Measurements from ENCODE around the gene CD300LG. TPM values are rescaled to one million over a fixed set of nuclear protein-coding genes. Genes with fewer than 3 reads are reported as not detected.
"Not testable (repeated sequence)": the region's sequence is repeated elsewhere in the genome, so short reads cannot be mapped to it uniquely, and the experiment has no call there.

Gene CD300LG
- total RNA-seq, 1 experiment from 2014 or later = not detected

DNA sequence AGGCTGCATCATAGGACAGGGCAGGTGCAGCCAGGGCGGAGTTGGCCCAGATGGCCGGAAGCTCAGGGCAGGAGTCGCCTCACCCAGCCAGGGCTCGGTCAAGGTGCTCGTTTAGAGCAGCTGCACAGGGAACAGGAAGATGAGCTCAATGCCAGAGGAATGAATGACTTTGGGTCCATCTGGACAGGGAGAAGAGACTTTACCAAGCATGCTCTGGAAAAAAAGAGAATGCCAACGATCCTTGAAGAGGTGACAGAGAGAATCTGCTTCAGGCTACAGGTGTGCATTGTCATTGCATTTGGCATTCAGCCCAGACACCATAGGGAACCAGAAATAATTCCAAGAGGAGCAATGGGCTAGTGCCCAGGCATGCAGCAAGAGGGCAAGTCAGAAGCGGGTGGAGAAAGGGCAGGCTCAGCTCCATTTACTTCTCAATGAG is 7.3 kb upstream of the CD300LG start:
- peak overlapping the region; percentile 10; the same call in 1 of the 2 replicates for H3K4me3 ChIP-seq
- no TSS peak for BruUV-seq (replicated peaks)
- no peaks in the 10 kb centered on the region for H3K36me3 ChIP-seq (ENCODE audit: low read depth)
- H3K27me3 ChIP-seq (ENCODE audit: insufficient read depth, low read depth) = no peaks in the 10 kb centered on the region
- CTCF ChIA-PET = interaction anchor here (0.5 to 1.0 kb wide), 3 partner anchors 58 to 201 kb away, joined by 3 to 8 read pairs (median 4); no protein-coding TSS in a partner anchor
- no peaks in the 10 kb centered on the region for H3K79me2 ChIP-seq (ENCODE audit: low read depth)
- TF ChIP-seq, protein P1, sequence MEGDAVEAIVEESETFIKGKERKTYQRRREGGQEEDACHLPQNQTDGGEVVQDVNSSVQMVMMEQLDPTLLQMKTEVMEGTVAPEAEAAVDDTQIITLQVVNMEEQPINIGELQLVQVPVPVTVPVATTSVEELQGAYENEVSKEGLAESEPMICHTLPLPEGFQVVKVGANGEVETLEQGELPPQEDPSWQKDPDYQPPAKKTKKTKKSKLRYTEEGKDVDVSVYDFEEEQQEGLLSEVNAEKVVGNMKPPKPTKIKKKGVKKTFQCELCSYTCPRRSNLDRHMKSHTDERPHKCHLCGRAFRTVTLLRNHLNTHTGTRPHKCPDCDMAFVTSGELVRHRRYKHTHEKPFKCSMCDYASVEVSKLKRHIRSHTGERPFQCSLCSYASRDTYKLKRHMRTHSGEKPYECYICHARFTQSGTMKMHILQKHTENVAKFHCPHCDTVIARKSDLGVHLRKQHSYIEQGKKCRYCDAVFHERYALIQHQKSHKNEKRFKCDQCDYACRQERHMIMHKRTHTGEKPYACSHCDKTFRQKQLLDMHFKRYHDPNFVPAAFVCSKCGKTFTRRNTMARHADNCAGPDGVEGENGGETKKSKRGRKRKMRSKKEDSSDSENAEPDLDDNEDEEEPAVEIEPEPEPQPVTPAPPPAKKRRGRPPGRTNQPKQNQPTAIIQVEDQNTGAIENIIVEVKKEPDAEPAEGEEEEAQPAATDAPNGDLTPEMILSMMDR (conservative IDR thresholded peaks at IDR 0.05) = no peak
- TF ChIP-seq EZH2 (IDR thresholded peaks at IDR 0.05; ENCODE audit: low read depth) = no peak
- POLR2A ChIA-PET (ENCODE audit: unreplicated experiment) = interaction anchor here (0.5 to 0.9 kb wide), 4 partner anchors 61 to 1601 kb away, joined by 3 to 7 read pairs (median 4); partner anchors contain the start of genes DUSP3 and LSM12
- H3K4me1 ChIP-seq (replicated peaks; ENCODE audit: insufficient read depth) = peaks cover 44% of the 10 kb centered on the region
- no peaks in the 10 kb centered on the region for H4K20me1 ChIP-seq (ENCODE audit: insufficient read depth)
- DNase-seq = peak; percentile 80 to 90
- peaks cover 47% of the 10 kb centered on the region for H3F3A ChIP-seq (ENCODE audit: insufficient read depth, low read depth)
- H3K4me2 ChIP-seq = peak overlapping the region; percentile 61
- peak overlapping the region; percentile 11; the same call in 1 of the 2 replicates for H2AFZ ChIP-seq
- no peaks in the 10 kb centered on the region for H3K9me2 ChIP-seq (ENCODE audit: insufficient read depth)
- H3K9me3 ChIP-seq (ENCODE audit: insufficient read depth, low read depth) = no peaks in the 10 kb centered on the region
- peak overlapping the region; percentile 81 for H3K27ac ChIP-seq
- intact Hi-C loops (cut with micrococcal nuclease; ENCODE audit: unreplicated experiment) = loop anchor here (1.0 kb wide), 1 partner anchor 61 kb away; the partner anchor contains the start of gene DUSP3

DNA sequence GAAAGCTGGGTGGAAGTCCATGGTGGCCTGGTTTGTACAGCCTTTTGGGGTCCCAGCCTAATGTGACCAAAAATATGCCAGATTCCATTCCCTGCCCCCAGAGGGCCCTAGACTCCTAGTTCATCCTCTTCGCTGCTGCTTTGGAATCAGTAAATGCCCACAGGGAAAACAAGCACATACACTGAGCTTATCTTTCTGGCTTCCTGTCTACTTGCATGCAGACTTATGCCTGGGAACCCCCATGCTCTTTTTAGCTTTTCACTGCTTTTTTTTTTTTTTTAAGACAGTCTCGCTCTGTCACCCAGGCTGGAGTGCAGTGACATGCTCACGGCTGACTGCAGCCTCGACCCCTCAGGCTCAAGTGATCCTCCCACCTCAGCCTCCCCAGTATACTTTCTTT is 6.2 kb upstream of the CD300LG start:
- Histone ChIP-seq H3K36me3 (ENCODE audit: low read depth) (no peaks in the 10 kb centered on the region), H3K4me2 (peak overlapping the region; percentile 61), H3K4me1 (replicated peaks; ENCODE audit: insufficient read depth) (peaks cover 44% of the 10 kb centered on the region), H3K27me3 (ENCODE audit: insufficient read depth, low read depth) (no peaks in the 10 kb centered on the region), H3K27ac (peak overlapping the region; percentile 81), H3F3A (ENCODE audit: insufficient read depth, low read depth) (peaks cover 50% of the 10 kb centered on the region), H3K4me3 (no peak overlapping the region; the same call in 1 of the 2 replicates), H3K79me2 (ENCODE audit: low read depth) (no peaks in the 10 kb centered on the region), H3K9me2 (ENCODE audit: insufficient read depth) (no peaks in the 10 kb centered on the region), H4K20me1 (ENCODE audit: insufficient read depth) (no peaks in the 10 kb centered on the region), H3K9me3 (ENCODE audit: insufficient read depth, low read depth) (no peaks in the 10 kb centered on the region), H2AFZ (no peak overlapping the region)
- peak; percentile 20 to 47 for DNase-seq
- TF ChIP-seq, protein P1 (conservative IDR thresholded peaks at IDR 0.05) = 0 out of 2 replicates have a peak, but pooled peaks have one; percentile 29
- TF ChIP-seq EZH2 (IDR thresholded peaks at IDR 0.05; ENCODE audit: low read depth) = no peak
- CTCF ChIA-PET = interaction anchor here (0.5 to 1.0 kb wide), 6 partner anchors 37 to 225 kb away, joined by 3 to 6 read pairs (median 5); partner anchors contain the start of gene LSM12
- intact Hi-C loops (cut with micrococcal nuclease; ENCODE audit: unreplicated experiment) = no loop called here
- no TSS peak for BruUV-seq (replicated peaks)
- POLR2A ChIA-PET (ENCODE audit: unreplicated experiment) = interaction anchor here (0.6 kb wide), 2 partner anchors 12 to 523 kb away, joined by 8 to 13 read pairs; partner anchors contain the start of gene FAM171A2

DNA sequence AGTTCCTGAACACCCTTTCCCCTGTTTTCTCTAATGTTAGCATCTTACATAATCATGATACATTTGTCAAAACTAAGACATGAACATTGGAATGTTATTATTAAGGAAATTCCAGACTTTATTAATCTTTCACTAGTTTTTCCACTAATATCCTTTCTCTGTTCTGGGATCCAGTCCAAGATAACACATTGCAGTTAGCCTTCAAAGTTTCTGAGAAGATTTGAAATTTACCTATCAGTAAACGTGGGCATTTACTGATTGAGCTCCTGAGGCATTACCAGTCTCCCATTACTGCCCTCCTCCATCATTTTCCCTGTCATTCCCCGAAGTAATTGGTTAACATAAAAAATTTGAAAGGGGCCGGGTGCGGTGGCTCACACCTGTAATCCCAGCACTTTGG is 5.7 kb upstream of the CD300LG start:
- POLR2A ChIA-PET (ENCODE audit: unreplicated experiment) = no interaction called here

DNA sequence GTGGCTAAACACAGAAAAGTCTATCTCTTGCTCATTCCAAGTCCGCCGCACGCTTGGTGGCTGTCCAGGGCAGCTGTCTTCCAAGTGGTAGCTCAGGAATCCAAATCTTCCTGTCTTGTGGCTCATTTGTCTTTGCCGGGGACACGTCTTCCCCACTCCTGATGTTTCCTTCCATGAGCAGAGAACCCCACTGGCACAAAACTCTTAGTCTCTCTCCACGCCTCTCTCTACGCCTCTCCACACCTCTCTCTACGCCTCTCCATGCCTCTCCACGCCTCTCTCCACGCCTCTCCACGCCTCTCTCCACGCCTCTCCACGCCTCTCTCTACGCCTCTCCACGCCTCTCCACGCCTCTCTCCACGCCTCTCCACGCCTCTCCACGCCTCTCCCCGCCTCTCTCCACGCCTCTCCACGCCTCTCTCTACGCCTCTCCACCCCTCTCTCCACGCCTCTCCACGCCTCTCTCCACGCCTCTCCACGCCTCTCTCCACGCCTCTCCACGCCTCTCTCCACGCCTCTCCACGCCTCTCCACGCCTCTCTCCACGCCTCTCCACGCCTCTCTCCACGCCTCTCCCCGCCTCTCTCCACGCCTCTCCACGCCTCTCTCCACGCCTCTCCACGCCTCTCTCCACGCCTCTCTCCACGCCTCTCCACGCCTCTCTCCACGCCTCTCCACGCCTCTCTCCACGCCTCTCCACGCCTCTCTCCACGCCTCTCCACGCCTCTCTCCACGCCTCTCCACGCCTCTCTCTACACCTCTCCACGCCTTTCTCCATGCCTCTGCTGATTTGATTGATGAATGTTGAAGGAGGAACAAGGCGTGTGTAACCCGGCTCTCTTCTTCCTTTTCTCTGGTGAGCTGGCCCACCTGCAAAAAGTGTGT is 4.6 kb upstream of the CD300LG start:
- POLR2A ChIA-PET (ENCODE audit: unreplicated experiment) = interaction anchor here (0.6 to 0.7 kb wide), 3 partner anchors 116 to 482 kb away, joined by 7 to 31 read pairs (median 10); no protein-coding TSS in a partner anchor
- H4K20me1 ChIP-seq (ENCODE audit: insufficient read depth); BruUV-seq (replicated peaks); H3K9me2 ChIP-seq (ENCODE audit: insufficient read depth); intact Hi-C loops (cut with micrococcal nuclease; ENCODE audit: unreplicated experiment); H3K27me3 ChIP-seq (ENCODE audit: insufficient read depth, low read depth); H2AFZ ChIP-seq; H3K36me3 ChIP-seq (ENCODE audit: low read depth); H3K79me2 ChIP-seq (ENCODE audit: low read depth); H3K9me3 ChIP-seq (ENCODE audit: insufficient read depth, low read depth): not testable (repeated sequence)
- Histone ChIP-seq H3K4me3 (peak overlapping the region; percentile 35; the same call in 1 of the 2 replicates), H3K27ac (0 out of 2 replicates have a peak overlapping the region, but pooled peaks have one; percentile 81), H3K4me2 (peak overlapping the region; percentile 67), H3K4me1 (replicated peaks; ENCODE audit: insufficient read depth) (peaks cover 44% of the 10 kb centered on the region), H3F3A (ENCODE audit: insufficient read depth, low read depth) (peaks cover 52% of the 10 kb centered on the region)
- peak; percentile 67 to 77 for DNase-seq
- CTCF ChIA-PET = interaction anchor here (0.5 to 0.7 kb wide), 4 partner anchors 50 to 266 kb away, joined by 3 to 10 read pairs (median 4); no protein-coding TSS in a partner anchor

More for the DNA sequence above, 5.7 kb upstream of the CD300LG start:
- H3K9me3 ChIP-seq (ENCODE audit: insufficient read depth, low read depth) = no peaks in the 10 kb centered on the region
- no TSS peak for BruUV-seq (replicated peaks)
- no peaks in the 10 kb centered on the region for H3K9me2 ChIP-seq (ENCODE audit: insufficient read depth)
- no peak for DNase-seq
- H2AFZ ChIP-seq = no peak overlapping the region
- intact Hi-C loops (cut with micrococcal nuclease; ENCODE audit: unreplicated experiment) = no loop called here
- peak overlapping the region; percentile 61 for H3K4me2 ChIP-seq
- CTCF ChIA-PET = interaction anchor here (0.7 kb wide), 2 partner anchors 37 to 241 kb away, joined by 3 read pairs; no protein-coding TSS in a partner anchor
- TF ChIP-seq, protein P1 (conservative IDR thresholded peaks at IDR 0.05) = no peak
- TF ChIP-seq EZH2 (IDR thresholded peaks at IDR 0.05; ENCODE audit: low read depth) = no peak
- peaks cover 52% of the 10 kb centered on the region for H3F3A ChIP-seq (ENCODE audit: insufficient read depth, low read depth)
- peaks cover 44% of the 10 kb centered on the region for H3K4me1 ChIP-seq (replicated peaks; ENCODE audit: insufficient read depth)
- no peaks in the 10 kb centered on the region for H4K20me1 ChIP-seq (ENCODE audit: insufficient read depth)
- peak overlapping the region; percentile 81 for H3K27ac ChIP-seq
- no peaks in the 10 kb centered on the region for H3K79me2 ChIP-seq (ENCODE audit: low read depth)
- H3K27me3 ChIP-seq (ENCODE audit: insufficient read depth, low read depth) = no peaks in the 10 kb centered on the region
- no peaks in the 10 kb centered on the region for H3K36me3 ChIP-seq (ENCODE audit: low read depth)
- no peak overlapping the region for H3K4me3 ChIP-seq
